Inflammatory macrophage treated with lipopolysaccharide for 4 hours (primary cell): ENCODE data around the gene KSR1.
"Not testable (repeated sequence)": the region's sequence is repeated elsewhere in the genome, so short reads cannot be mapped to it uniquely, and the experiment has no call there.

Experiments used
- DNase-seq: peaks from one replicate; pipeline ENCODE4 v3.0.0-alpha.2; 2020

KSR1 gene

DNA sequence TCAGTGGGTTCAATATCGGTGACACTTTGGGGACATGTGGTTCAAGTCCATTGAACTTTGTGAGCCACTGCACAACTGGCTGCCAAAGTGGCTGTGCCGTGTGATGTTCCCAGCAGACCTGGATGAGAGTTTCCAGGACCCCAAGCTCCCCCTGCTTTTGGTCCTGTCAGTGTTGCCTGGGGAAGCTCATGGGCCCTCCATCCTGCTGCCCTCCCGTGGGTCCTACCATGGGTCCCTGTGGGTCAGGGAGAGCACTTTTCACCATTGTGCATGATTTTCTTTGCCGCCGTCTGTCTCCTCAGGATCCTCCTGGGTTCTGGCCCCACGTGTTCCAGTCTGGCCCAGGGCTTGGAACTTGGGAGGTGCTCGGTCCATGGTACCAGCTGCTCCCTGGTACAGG lies 212.9 kb downstream of the KSR1 start:
- DNase-seq = no peak

DNA sequence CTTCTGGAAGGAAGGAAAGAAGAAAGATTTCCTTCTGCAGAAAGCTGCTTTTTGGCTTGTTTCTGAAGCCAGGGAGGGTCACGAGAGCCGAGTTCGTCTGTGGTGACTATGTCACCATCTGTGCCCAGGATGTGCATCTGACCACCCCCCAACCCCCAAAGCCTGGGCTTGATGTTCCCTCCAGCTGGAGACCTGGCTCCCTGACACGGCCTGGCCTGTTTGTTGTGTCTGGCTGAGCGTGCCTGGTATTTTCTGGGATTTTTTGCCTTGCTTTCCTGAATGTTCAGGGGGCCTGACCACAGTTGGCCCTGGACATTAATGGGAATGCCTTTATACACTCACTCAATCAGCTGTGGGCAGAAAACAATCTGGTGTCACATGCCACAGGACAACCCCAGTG lies 213.6 kb downstream of the KSR1 start:
- no peak for DNase-seq

DNA sequence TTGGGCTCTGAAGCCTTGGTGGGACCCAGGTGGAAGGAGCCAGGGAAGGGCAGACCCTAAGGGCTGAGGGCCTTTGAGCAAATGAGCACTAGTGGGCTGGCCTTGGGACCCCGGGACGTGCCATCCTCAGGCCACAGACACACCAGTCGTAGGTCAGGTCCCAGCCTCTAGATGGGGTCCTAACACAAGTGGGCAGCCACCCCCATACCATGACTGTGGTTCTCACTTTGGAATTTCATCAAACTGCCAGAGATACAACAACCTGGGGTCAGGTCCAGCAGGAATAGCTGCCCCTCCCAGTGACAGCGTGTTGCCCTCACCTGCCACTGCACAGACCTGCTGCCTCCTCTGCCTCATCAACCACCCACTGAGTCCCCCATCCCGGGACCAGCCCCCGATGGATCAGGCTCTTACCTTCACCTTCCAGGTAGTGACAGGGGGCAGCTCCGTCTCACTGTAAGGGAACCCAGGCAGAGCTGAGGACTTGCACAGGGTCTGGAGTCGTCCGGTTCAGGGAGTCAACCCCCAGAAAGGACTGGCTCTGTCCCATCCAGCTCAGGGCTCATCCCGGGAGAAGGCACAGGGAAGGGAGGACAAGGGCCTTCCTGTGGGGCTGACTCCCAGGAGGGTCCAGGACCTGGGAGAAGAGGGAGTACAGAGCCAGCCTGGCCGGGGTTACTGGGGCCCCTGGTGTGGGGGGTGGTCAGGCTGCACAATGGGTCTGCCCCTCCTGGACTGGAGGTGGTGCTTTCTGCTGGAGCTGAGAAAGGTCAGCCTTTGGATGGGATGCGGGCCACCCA lies 214.7 kb downstream of the KSR1 start:
- DNase-seq = no peak

DNA sequence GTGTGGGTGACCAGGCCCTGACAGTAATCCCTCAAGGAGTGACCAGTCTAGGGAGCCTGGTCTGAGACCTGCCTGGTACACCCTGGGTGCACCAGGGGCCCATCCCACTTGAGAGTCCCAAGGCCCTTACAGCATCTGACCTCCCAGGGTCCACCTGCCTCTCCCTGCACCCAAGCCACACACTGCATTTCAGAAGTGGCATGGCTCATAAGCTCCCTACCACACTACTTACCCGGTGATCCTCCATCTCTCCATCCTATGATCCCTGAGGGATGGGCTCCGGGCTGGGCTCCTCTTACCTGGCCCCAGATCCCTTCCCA lies 215.3 kb downstream of the KSR1 start:
- no peak for DNase-seq

DNA sequence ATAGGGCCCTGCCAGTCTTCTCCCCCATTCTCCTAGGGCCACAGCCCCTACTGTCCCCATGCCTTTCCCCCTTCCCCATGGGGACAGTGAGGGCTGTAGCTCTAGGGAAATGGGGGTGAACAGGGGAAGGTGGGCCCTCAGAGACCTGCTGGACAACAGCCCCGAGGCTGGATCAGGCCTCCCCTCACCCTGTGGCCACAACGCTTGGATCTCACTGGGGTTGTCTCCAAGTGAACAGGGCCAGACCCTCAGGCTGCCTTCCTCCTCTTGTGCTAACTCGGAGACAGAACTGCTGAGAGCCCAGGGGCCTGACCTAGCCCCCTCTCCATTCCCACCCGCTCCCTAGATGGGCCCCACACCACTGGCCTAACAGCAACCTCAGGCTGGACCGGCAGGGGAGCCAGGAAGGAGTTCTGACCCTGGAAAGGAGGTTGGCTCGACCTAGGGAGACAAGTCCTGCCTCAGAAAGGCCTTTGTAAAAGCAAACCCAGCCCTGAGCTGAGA lies 215.8 kb downstream of the KSR1 start:
- DNase-seq = not testable (repeated sequence)

DNA sequence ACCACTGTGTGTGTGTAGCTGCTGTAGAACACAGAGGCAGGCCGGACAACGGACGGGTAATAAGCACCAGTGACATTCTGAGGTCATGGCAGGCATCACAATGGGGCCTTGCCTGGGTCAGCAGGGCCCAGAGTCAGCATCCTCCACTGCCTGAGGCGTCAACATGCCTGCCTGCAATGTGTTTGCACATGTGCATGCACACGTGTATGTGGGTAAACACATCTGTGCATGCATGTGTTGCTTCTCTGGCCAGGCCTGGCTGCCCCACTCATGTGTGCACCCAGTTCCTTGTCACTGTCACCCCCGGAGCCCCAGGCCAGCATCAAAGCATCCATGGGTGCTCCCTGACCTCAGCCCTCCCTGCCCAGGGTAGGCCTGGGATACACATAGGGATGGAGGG lies 218.1 kb downstream of the KSR1 start:
- no peak for DNase-seq
